Activated gamma-delta T cell treated with anti-CD3 and anti-CD28 coated beads, Interleukin-2, amount 50 U/mL, for 16 hours (primary cell): Measurements from ENCODE around the gene LHFPL6.

Source experiments
- DNase-seq: peaks from one replicate; pipeline ENCODE4 v3.0.0-alpha.2; 2020; ENCODE audit warnings: low read depth

The LHFPL6 gene

DNA sequence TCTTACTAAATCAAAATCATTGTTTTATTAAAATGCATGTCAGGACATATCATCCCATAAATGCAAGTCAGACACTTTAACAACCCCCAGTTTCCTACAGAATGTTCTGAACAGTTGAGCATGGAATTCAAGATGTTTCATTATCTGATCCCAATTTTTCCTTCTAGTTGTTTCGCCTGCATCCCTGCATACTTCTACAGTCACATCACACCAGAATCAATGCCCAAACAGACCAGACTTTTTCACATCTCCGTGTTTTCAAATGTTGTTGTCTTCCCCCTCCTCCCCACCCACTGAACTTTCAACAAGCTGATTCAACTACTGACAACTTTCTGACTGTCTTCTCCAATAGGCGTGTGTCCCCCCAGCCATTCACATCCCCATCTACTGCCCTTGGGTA is 48.6 kb downstream of the LHFPL6 start:
- no peak for DNase-seq

DNA sequence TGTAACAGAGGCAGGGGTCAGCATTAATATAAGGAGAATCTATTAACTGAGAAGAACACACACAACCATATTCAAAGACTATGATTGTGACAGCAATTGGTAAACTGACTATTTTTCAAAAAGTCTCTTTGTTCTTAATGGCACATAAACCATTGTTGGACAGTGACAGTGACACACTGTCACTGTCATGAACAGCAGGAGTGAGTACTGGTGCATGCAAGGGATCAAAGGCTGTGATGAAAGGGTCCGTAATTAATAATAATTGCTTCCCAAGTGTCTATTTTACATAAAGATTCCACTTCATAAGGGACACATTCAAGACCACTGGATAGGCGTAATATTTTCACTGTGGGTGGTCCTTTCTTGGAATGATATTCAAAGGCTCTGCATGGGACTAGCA is 50.7 kb downstream of the LHFPL6 start:
- DNase-seq, result no peak

DNA sequence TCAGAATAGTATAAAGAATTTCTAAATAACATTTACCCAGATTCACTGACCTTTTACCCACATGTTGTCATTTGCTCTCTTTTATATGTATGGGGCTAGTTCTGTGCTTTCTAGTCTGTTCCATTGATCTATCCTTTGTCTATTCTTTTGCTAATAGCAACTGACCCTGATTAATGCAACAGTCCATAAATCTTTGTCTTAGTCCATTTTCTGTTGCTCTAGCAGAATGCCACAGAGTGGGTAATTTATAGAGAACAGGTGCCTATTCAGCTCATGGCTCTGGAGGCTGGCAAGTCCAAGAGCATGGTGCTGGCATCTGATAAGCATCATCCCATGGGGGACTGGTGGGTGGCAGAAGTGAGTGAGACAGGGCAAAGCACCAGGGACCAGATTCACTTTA is 52.1 kb downstream of the LHFPL6 start:
- no peak for DNase-seq

DNA sequence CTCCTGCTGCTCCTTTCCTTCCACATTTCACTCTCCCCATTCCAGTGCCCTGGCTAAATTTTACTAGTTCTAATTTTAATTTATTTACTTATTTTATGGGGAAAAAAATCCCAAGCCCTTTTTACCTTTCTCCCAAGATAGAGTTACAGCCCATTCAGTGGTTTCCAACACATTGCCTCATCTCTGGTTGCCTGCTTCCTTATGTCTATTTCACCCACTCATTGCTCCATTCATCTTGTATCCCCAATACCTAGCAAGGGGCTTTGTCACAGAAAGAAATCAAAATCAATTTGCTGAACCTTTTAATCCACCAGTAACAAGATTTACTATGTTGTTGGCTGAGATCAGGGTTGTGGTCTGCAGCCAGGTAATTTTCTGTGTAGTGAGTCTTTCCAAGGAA is 55.9 kb downstream of the LHFPL6 start:
- DNase-seq, result no peak

DNA sequence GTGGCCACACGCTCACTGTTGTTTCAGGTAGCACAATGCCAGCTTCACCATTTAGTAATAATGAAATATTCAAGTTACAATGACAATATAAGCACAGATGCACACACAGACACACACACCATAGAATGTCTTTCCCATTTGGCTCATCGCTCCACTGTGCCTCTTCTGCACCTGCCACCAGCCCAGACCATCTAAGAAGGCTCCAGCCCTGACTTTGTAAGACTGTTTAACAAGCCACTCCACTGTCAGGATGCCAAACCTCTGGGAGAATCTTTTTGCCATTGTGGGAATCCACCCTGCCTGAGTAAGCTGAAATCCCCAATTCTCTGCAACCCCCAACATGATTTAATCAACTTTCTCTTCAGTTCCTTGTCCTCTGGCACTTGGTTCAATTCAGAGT is 60.6 kb downstream of the LHFPL6 start:
- DNase-seq, result no peak

DNA sequence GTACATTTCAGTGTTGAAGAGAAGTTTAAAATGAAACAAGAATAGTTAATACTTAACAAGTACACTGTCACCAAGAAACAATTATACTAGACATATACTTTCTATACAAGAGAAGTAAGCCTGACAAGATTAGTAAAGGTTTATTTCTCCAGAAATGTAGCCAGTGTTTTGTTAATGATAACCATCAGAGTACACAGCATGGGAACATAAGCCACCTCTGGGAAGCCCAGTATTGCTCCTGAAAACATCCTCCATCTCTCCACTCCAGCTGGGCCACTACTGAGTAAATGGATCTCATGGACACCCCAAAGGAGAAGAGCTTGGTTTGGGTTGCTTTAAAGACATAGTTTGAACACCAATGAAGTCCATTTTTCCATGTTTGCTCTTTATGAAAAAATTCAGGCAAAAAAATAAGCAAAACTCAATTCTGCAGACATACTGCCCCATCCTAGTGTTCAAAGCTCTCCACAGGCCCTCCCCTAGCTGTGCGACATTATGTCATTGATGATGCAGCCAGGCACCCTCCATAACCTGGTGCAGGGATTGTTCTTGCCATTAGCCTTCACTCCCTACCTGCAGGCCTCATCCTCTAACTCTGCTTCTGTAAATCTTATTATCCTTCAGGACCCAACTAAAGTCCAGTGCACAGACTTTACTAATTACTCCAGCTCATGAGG is 61.9 kb downstream of the LHFPL6 start:
- no peak for DNase-seq

DNA sequence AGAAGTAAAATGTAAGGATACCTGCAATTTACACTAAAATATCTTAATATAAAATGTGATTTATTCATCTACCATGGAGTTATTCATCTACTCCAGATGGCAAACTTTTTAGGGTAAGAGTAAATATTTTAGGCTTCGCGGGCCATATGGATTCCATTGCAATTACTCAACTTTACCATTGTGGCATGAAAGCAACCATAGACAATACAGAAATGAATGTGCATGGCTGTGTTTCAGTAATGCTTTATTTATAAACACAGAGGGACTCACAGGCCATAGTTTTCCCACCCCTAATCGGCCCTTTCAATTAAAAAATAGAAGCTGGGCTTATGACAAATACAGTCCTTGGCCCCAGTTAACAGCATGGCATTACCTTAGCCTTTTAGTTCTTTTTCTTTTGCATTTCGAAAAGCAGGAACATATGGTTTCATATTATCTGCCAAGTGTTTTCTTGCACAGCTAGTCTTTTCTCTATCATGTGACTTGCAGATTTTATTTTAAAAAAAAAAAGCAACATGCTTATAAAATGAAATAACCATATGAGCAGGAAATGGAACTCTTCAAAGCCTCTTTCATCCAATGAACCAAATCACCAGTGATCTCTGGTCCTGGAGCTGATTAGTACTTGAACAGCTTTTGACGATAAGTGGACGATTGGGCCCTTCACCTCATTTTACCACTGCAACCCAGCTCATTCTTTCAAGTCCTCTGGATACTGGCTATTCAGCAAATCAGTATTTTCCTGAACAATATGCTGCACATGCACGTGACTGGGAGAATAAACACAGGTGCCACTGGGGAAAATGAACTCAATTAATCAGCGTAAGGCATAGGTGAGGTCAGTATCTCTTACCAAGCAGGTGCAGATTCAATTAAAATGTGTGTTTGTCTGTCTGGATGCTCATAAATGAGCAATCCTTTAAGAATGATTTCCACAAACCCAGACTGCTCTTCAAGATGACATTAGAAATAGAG is 63.9 kb downstream of the LHFPL6 start:
- no peak for DNase-seq

DNA sequence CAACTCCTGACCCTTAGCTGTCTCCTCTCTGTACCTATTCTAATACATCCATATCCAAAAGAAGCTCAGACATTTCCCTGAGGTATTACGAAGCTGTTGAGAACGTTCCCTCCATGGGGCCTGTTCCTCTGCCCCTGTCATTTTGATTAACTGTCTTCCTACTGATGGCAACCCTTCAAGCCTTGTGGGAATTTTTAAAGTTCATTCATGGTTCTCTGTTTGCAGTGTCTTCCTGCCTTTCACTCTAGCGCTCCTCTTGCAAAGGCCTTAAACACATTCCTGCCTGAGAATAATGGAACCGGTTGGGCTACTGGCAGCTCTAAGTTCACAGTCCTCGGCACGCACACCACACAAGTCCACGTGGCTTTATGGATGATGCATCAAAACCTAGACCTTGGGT is 66.1 kb downstream of the LHFPL6 start:
- DNase-seq, result no peak

DNA sequence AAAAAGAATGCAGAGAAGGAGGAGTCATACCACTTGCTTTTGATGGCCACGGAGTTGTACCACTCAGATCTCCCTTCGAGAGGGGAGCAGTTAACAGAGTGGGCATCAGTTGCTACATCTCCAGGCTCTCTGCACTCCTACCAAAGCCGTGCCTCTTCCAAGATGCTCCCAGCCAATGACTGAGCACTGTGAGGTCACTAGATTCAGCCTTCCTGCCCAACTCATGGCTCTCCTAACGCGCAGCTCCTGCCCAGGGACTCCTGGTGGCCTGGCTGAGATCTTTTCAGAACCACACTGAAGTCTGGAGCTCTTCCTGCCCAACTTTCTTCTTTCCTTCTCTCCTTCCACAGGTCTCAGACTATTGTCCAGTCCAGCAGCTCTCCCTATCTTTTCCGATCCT is 66.7 kb downstream of the LHFPL6 start:
- no peak for DNase-seq

DNA sequence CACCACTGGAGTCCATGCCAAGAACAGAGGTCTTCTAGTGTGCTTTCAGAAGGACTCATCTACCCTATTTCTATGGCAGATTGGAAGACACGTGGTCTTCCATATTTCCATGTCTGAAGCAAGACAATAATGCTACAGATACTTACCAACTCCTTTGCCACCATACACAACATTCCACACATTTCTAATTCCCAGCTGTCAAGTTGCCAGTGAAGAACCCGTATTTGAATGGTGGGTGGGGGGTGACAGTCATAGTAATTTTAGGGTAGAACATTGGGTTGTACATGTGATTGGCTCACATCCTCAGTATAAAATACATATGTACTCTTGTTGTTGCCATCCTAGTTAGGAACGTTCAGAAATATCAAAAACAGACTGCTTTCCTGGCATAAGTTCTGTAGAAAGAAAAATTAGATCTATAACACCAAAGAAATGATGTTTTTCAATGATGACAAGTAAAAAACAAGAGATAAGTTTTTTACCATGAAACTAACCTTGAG is 69.3 kb downstream of the LHFPL6 start:
- no peak for DNase-seq

DNA sequence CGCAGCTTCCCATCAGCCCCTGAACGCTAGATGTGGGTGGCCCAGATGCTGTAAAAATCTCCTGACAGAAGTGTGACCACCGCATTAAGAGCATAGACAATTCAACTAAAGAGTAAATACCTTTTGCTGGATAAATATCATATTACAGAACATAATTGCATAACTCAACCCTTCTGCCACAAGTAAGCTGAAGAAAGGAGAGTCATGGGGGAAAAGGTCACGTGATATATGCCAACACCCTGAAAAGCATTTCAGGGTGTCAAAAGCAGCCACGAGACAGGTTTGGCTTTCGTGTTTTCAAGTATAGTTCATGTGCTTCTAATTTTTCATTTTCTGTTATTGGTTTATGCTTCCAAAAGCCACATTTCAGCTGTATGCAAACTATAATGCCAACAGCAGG is 71.3 kb downstream of the LHFPL6 start:
- DNase-seq, result no peak

DNA sequence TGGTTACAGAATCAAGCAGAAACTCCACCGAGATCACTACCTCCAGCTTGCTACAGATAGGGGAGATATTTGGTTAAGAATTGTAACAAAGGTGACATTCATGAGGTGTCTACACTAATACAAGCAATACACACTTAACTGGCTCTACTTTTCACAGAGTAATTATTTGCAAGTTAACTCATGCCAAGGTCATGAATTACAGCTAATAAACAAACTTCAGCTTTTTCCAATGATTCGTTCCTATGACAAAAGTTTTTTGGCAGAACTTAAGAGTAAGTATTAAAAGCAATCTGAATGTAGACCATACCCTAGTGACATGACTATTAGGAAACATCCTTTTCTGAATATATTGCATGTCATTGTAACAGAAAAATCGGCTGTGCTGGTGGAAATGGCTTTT is 72.1 kb downstream of the LHFPL6 start:
- DNase-seq, result no peak

DNA sequence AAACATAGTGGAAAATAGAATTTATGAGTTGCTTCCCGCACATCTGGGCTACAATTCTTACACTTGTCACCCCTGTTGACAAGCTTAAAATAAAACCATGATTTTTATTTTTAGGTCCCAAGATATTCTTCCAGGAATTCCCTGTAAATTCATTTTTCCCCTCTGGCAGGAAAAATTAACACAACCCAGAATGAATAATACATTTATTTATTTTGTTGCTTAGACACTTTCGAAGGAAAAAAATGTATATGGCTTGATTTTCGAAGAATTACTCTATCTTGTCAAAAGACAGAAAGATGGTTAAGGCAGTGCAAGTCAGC is 74.4 kb downstream of the LHFPL6 start:
- no peak for DNase-seq

DNA sequence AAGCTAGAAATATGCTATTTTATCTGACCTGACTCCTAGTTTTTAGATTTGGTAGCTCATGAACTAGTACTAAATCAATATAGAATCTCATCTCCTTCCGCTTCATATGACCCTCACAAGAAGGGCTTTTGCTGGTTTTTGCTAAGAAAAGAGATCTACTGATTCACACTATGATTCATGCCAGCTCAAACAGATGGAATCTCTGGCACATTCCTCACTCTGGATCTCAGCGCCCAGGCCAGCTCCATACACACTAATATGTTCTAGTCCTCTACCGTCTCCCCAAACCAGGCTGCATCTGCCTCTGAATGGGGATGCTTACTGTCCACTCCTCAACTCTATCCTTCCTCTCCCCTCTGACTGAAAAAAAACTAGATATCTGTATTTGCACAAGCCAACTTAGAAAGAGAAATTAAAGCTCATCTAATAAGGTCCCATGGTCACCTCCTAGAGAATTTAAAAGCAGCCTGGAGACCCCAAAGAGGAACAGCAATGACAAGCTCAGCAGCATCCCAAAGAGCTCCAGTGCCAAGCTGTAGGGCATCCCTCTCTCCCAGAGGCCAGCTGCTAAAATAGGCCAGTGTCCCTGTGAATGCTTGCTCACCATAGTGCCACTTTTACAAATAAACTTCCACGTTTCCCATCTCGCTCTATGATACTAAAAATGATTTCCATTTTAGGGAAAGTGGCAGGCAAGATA is 74.9 kb downstream of the LHFPL6 start:
- no peak for DNase-seq

DNA sequence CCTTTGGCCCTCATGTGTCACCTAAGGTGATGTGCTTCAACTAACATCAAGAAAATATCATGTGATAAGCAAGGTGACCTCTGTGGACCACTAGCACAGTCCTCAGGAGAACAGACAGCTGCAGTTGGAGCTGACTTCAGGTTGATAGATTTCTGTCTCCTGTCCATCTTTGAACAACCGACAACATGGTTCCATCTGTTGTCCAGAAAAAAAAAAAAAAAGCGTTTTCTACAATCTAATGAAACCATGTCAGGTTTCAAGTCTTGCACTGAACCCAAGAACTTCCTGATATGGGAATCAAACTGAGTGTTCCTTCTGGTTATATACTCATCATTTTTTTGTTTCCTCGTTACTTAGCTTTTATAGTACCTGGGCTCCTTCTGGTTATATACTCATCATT is 75.7 kb downstream of the LHFPL6 start:
- DNase-seq, result no peak

DNA sequence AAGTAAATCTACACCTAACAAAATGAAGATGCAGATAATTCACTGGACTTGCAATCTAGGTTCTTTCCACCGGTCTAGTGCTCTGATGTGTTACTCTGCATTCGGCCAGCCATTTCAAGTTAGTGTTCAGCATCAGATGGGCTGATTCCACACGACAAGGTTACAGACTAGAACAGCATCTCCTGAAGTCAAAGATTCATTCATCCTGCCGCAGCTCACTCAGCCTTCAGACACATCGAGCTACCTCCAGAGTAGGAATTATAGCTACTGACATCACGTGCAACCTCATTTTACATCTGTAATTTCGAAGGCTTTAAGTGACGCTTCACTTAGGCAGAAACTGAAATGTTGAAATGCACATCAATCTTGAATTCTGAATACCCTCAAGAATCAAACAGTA is 76.5 kb downstream of the LHFPL6 start:
- DNase-seq, result no peak

DNA sequence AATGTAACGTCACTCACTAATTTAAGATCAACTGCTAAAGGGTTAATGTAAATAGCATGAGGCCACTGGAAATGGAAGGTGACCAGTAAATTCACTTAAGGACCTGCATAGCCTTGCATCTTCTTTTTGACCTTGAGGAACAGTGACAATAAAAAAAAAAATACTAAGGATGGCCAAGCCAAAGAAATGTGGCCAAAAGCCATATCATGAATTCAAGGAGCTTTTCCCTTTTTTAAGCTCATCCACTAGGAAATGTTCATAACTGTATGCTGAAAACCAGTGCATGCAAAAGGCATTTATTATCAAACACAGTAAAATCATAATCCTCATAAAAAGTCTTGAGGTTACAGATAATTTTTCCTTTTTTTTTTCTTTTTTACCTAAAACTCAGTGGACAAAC is 77.5 kb downstream of the LHFPL6 start:
- DNase-seq, result no peak

DNA sequence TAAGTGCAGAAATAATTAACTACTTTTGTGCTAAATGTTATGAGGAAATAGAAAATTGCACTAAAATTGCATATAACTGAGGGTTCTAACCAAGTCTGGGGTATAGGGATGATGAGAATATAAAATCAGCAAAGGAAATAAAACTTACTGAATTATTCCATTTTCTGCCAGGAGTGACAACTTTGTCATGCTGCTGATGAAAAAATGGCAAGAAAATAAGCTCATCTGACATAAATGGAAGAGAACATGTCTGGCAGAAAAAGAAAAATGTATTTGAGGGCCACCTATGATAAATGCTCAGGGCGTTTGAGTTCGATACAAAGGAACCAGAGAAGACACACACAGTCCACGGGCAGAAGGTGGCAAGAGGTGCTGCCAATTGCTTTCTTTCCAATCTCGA is 78.2 kb downstream of the LHFPL6 start:
- no peak for DNase-seq

DNA sequence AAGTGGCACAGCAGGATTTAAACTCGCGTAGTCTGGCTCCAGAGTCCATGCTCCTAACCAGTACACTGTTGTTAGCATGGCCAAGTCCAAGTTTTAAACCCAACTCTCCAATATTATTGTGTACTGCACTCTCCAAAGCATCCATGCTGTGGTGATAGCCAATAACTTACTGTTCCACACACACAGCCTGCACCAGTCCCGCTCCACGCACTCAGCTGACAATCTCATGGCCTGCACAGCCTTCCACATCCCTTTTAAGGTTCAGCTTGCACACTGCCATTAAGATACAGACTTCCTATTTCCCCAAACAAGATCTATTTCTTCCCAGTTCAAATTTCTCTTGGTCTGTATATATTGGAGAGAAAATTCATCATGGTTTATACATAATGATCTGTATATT is 80.7 kb downstream of the LHFPL6 start:
- DNase-seq, result no peak

DNA sequence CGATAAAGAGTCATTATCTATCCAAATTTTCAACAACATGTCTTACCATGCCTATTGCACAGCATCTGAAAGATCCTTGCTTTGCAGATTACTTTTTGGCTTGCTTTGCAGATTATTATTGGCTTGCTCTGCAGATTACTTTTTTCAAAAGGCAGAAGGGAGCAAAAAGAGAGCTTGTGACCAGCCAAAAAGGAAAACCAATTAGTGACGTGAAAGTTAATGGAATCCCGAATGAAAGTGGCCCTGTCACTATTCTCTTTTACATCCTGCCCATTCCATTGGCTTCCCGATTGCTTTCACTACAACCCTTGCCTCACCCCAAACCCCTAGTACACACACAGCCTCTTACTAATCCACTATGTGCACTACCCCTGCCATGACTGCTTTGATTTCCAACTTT is 81.3 kb downstream of the LHFPL6 start:
- DNase-seq, result no peak

DNA sequence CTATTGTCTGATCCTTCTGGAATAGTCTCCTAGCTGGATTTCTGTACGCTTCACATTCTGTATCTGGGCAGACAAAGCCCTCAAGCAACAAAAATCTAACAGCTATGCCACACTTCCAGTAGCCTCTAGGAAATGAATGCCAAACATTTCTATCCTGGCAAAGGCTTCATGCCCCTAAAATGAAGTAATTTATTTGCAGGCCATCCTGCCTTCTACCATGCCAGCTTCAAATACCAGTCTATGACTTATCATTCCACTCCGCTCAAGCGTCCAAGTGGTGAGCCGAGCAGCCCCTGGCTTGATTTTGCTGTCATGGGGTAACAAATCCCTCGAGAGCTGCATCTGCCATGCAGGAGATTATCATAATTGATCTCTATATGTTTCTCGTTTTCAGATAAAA is 86.9 kb downstream of the LHFPL6 start:
- no peak for DNase-seq

DNA sequence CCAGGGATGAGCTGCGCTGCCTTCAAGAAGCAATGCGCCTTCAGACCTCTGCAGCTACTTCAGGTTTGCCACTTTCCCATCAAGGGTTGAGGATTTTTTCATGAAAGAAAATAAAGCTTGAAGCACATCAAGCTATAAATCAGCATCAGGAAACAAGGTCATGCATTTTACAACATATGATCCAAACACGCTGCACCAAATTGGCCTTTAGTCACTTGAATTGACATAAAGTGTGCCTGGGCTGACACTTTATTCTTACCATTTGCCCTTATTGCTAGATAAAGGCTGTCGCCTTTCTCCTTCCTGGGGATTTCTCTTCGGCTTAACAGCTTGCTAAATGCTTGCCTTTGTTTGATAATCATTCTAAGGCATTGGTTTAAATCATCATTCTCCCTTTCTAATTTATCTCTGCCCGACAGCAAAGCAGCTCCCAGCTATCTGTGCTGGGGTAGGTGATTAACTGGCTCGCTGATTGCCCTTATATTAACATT is 87.7 kb downstream of the LHFPL6 start:
- no peak for DNase-seq

DNA sequence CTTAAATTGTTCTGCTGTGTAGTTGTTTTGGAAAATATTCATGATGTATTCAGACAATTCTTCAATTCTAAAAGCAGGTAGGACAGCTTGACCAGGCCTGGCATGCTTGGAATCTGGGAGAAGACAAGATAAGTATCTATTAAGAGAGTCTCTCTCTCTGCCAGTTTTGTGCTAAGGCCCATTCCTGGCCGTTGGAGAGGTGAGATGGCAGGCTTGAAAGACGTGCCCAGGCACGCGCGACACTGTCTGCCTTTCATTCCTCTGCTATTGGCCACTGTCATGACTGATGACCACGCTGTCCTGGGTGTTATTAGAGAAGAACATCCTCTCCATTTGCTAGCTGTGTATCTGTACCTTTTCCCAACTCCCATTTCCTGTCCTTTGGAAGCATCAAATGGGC is 90.3 kb downstream of the LHFPL6 start:
- no peak for DNase-seq
